Natural killer cell (primary cell): ENCODE results near the gene RPS6KA5. TPM values are rescaled to one million over a fixed set of nuclear protein-coding genes. Genes with fewer than 3 reads are reported as not detected.
"Not testable (repeated sequence)": the region's sequence is repeated elsewhere in the genome, so short reads cannot be mapped to it uniquely, and the experiment has no call there.

Experiments used
- ATAC-seq, 3 donors: fragments of 150-1000 bp in 2 of 3; fragments of 200-7000 bp in 1 of 3; cut with Tn5 transposase; 1 replicate in 1 of 3; 2 replicates in 2 of 3; pipeline ENCODE4 v1.10.0; 2021; ENCODE audit warnings: mild to moderate bottlenecking in 2 of 3, moderate library complexity in 2 of 3
- DNase-seq, 2 donors: peaks; one replicate each; pipeline versions ENCODE4 v3.0.0 to v3.0.0-alpha.2; 2013 to 2021; ENCODE audit warnings: mixed read lengths in 1 of 2
- H3K27ac ChIP-seq: one replicate; pipeline ENCODE4 v1.5.1; 2013; ENCODE audit warnings: mild to moderate bottlenecking, low read length
- H3K27me3 ChIP-seq: one replicate; pipeline ENCODE4 v1.6.1; 2013; ENCODE audit warnings: low read length; ENCODE audit not compliant: control insufficient read depth, insufficient read depth
- H3K36me3 ChIP-seq: one replicate; pipeline ENCODE4 v1.6.1; 2013; ENCODE audit warnings: low read length; ENCODE audit not compliant: control insufficient read depth, insufficient read depth
- H3K4me1 ChIP-seq: one replicate; pipeline ENCODE4 v1.6.1; 2013; ENCODE audit warnings: low read length; ENCODE audit not compliant: control insufficient read depth, insufficient read depth
- H3K4me3 ChIP-seq: one replicate; pipeline ENCODE4 v1.5.1; 2013; ENCODE audit warnings: low read length
- H3K9me3 ChIP-seq: one replicate; pipeline ENCODE4 v1.6.1; 2013; ENCODE audit warnings: low read length; ENCODE audit not compliant: control insufficient read depth, insufficient read depth
- H3K27ac Mint-ChIP-seq, 2 donors: one replicate each; pipeline ENCODE4 v1.8.0; 2022; ENCODE audit warnings: mild to moderate bottlenecking in 2 of 2, mixed read lengths in 2 of 2, moderate library complexity in 1 of 2
- H3K27me3 Mint-ChIP-seq, 2 donors: one replicate each; pipeline ENCODE4 v1.8.0; 2022; ENCODE audit warnings: low read depth in 2 of 2, mixed read lengths in 2 of 2
- H3K36me3 Mint-ChIP-seq: one replicate; pipeline ENCODE4 v1.8.0; 2022; ENCODE audit warnings: mixed read lengths
- H3K4me1 Mint-ChIP-seq, 2 donors: one replicate each; pipeline ENCODE4 v1.8.0; 2022; ENCODE audit warnings: mixed read lengths in 2 of 2
- H3K4me3 Mint-ChIP-seq: one replicate; pipeline ENCODE4 v1.8.0; 2022; ENCODE audit warnings: mild to moderate bottlenecking, moderate library complexity, mixed read lengths
- H3K9me3 Mint-ChIP-seq, 2 donors: one replicate each; pipeline ENCODE4 v1.8.0; 2022; ENCODE audit warnings: mixed read lengths in 2 of 2
- CTCF ChIP-seq: fragments of 200-600 bp; IDR thresholded peaks from one replicate; pipeline ENCODE4 v1.8.0; 2022; ENCODE audit warnings: antibody characterized with exemption
- WGBS: methylation state at CpG from one replicate; pipeline ENCODE4 v1.1.7; 2013; ENCODE audit warnings: missing lambda C conversion rate; ENCODE audit not compliant: insufficient coverage; 5-methylcytosine and 5-hydroxymethylcytosine counted together
- intact Hi-C: fragments of 100-400 bp; cut with micrococcal nuclease; formaldehyde crosslinking; loops from one replicate; pipeline ENCODE4 v1.14.2; 2022
- total RNA-seq, 4 donors: library from RNA; stranded (reverse); fragments of 120-200 nt in 1 of 4; gene quantifications; one replicate each; pipeline versions ENCODE4 v1.2.3 to v1.2.4, GENCODE V29; 2013 to 2022

The RPS6KA5 gene
- total RNA-seq, 3 donors from 2014 or later (not counting 1 experiment from before 2014, with no cell fraction given) = 24.1 to 28.5 (median 27.9) TPM

- Mint-ChIP-seq H3K4me1 (peaks cover 23 to 51% of the 10 kb centered on the region in 2 donors), H3K27ac (no peak overlapping the region), H3K27me3 (no peaks in the 10 kb centered on the region), H3K4me3 (no peak overlapping the region), H3K36me3 (no peaks in the 10 kb centered on the region), H3K9me3 (no peaks in the 10 kb centered on the region)
- ATAC-seq (no peak), DNase-seq (no peak)
- no peak overlapping the region for H3K27ac ChIP-seq
- H3K9me3 ChIP-seq = no peaks in the 10 kb centered on the region
- H3K4me3 ChIP-seq = no peak overlapping the region
- intact Hi-C loops = no loop called here
- H3K27me3 ChIP-seq = no peaks in the 10 kb centered on the region
- no peak for TF ChIP-seq CTCF
- no peaks in the 10 kb centered on the region for H3K4me1 ChIP-seq
- H3K36me3 ChIP-seq = no peaks in the 10 kb centered on the region
- WGBS = 94% methylated on average over 2 of the region's 2 CpGs
Observed at GRCh38 chr14:91036741-91037469, 23.5 kb downstream of the RPS6KA5 start.

GRCh38 chr14:91035855-91036254 lies 24.6 kb downstream of the RPS6KA5 start:
- Histone ChIP-seq H3K4me1 (no peaks in the 10 kb centered on the region), H3K9me3 (no peaks in the 10 kb centered on the region), H3K27me3 (no peaks in the 10 kb centered on the region), H3K27ac (no peak overlapping the region), H3K4me3 (no peak overlapping the region), H3K36me3 (no peaks in the 10 kb centered on the region)
- Mint-ChIP-seq H3K4me3 (no peak overlapping the region), H3K4me1 (peaks cover 23 to 55% of the 10 kb centered on the region in 2 donors), H3K36me3 (no peaks in the 10 kb centered on the region), H3K27ac (no peak overlapping the region), H3K9me3 (no peaks in the 10 kb centered on the region), H3K27me3 (no peaks in the 10 kb centered on the region)
- 38% methylated on average over 1 of the region's 1 CpG for WGBS
- no peak for DNase-seq
- intact Hi-C loops = no loop called here
- no peak for TF ChIP-seq CTCF
- ATAC-seq = no peak

GRCh38 chr14:91034379-91034778 lies 26.1 kb downstream of the RPS6KA5 start:
- DNase-seq, H3K4me3 ChIP-seq, H3K27me3 ChIP-seq, H3K27ac ChIP-seq, H3K4me3 Mint-ChIP-seq, H3K36me3 Mint-ChIP-seq, H3K9me3 Mint-ChIP-seq, H3K27ac Mint-ChIP-seq, H3K9me3 ChIP-seq, ATAC-seq, H3K4me1 ChIP-seq, H3K27me3 Mint-ChIP-seq, intact Hi-C loops, H3K36me3 ChIP-seq: not testable (repeated sequence)
- peaks cover 19 to 61% of the 10 kb centered on the region in 2 donors for H3K4me1 Mint-ChIP-seq
- WGBS = 85% methylated on average over 9 of the region's 10 CpGs

- Histone ChIP-seq H3K27ac (no peak overlapping the region), H3K27me3 (no peaks in the 10 kb centered on the region), H3K4me1 (peaks cover 4% of the 10 kb centered on the region), H3K4me3 (no peak overlapping the region), H3K9me3 (no peaks in the 10 kb centered on the region), H3K36me3 (no peaks in the 10 kb centered on the region)
- peaks cover 15 to 44% of the 10 kb centered on the region in 2 donors for H3K4me1 Mint-ChIP-seq
- no peak overlapping the region for H3K4me3 Mint-ChIP-seq
- DNase-seq (no peak), ATAC-seq (no peak)
- no peaks in the 10 kb centered on the region for H3K9me3 Mint-ChIP-seq
- WGBS = 97% methylated on average over 3 of the region's 3 CpGs
- intact Hi-C loops = no loop called here
- H3K27me3 Mint-ChIP-seq = no peaks in the 10 kb centered on the region
- H3K36me3 Mint-ChIP-seq = no peaks in the 10 kb centered on the region
- no peak for TF ChIP-seq CTCF
- H3K27ac Mint-ChIP-seq = no peak overlapping the region
Observed at GRCh38 chr14:91032248-91032647, 28.2 kb downstream of the RPS6KA5 start.
